ENCODE results near the gene RPL7L1. TPM values are rescaled to one million over a fixed set of nuclear protein-coding genes. Genes with fewer than 3 reads are reported as not detected.
"Not testable (repeated sequence)": the region's sequence is repeated elsewhere in the genome, so short reads cannot be mapped to it uniquely, and the experiment has no call there.

RPL7L1 gene
- total RNA-seq, 2 experiments from 2014 or later: 124 to 152 TPM

GRCh38 chr6:42870145-42870936 lies 9.1 kb upstream of the RPL7L1 start:
- no peak overlapping the region for H3K27ac Mint-ChIP-seq
- H3K27me3 Mint-ChIP-seq: no peaks in the 10 kb centered on the region
- no peak for ATAC-seq
- POLR2A ChIA-PET: no interaction called here
- no peaks in the 10 kb centered on the region for H3K9me3 Mint-ChIP-seq (ENCODE audit: low read depth)
- no peaks in the 10 kb centered on the region for H3K4me1 Mint-ChIP-seq
- no peak for DNase-seq
- intact Hi-C loops (cut with DNase I, micrococcal nuclease): no loop called here
- CTCF ChIA-PET: no interaction called here
- H3K4me3 Mint-ChIP-seq: no peak overlapping the region
- H3K36me3 Mint-ChIP-seq (ENCODE audit: low read depth): peaks cover 2% of the 10 kb centered on the region

- H3K9me3 Mint-ChIP-seq (ENCODE audit: low read depth): no peaks in the 10 kb centered on the region
- H3K4me3 Mint-ChIP-seq: no peak overlapping the region
- ATAC-seq (no peak), DNase-seq (no peak)
- no peaks in the 10 kb centered on the region for H3K27me3 Mint-ChIP-seq
- H3K4me1 Mint-ChIP-seq: no peaks in the 10 kb centered on the region
- H3K36me3 Mint-ChIP-seq (ENCODE audit: low read depth): peaks cover 2% of the 10 kb centered on the region
- intact Hi-C loops (cut with DNase I, micrococcal nuclease): no loop called here
- ChIA-PET POLR2A (no interaction called here), CTCF (no interaction called here)
- no peak overlapping the region for H3K27ac Mint-ChIP-seq
Observed at GRCh38 chr6:42871711-42872110, 7.7 kb upstream of the RPL7L1 start.

- no peaks in the 10 kb centered on the region for H3K4me1 Mint-ChIP-seq
- intact Hi-C loops (cut with DNase I, micrococcal nuclease): no loop called here
- ChIA-PET CTCF (interaction anchor here (0.7 to 2.6 kb wide), 3 partner anchors 181 to 227 kb away, joined by 3 to 8 read pairs (median 7); no protein-coding TSS in a partner anchor), POLR2A (no interaction called here)
- no peaks in the 10 kb centered on the region for H3K36me3 Mint-ChIP-seq (ENCODE audit: low read depth)
- DNase-seq: no peak
- H3K4me3 Mint-ChIP-seq: no peak overlapping the region
- H3K9me3 Mint-ChIP-seq (ENCODE audit: low read depth): no peaks in the 10 kb centered on the region
- H3K27ac Mint-ChIP-seq: no peak overlapping the region
- no peak for ATAC-seq
- no peaks in the 10 kb centered on the region for H3K27me3 Mint-ChIP-seq
Observed at GRCh38 chr6:42873313-42873712, 6.1 kb upstream of the RPL7L1 start.

- H3K27me3 Mint-ChIP-seq: no peaks in the 10 kb centered on the region
- H3K36me3 Mint-ChIP-seq (ENCODE audit: low read depth): peaks cover 17% of the 10 kb centered on the region
- POLR2A ChIA-PET: interaction anchor here (0.6 kb wide), 2 partner anchors 135 to 202 kb away, joined by 3 to 4 read pairs; no protein-coding TSS in a partner anchor
- intact Hi-C loops (cut with DNase I, micrococcal nuclease): loop anchor here (1.0 to 5.0 kb wide), 6 partner anchors 21 to 1090 kb away; partner anchors contain the start of genes MRPS10 (in 1 of the 2) and TOMM6 (in 1 of the 2)
- peaks cover 10% of the 10 kb centered on the region for H3K4me1 Mint-ChIP-seq
- no peak for DNase-seq
- no peak for ATAC-seq
- no peak overlapping the region for H3K27ac Mint-ChIP-seq
- CTCF ChIA-PET: interaction anchor here (0.6 to 5.3 kb wide), 5 partner anchors 9 to 300 kb away, joined by 3 to 42 read pairs (median 4); no protein-coding TSS in a partner anchor
- H3K4me3 Mint-ChIP-seq: peak overlapping the region; percentile 43
- no peaks in the 10 kb centered on the region for H3K9me3 Mint-ChIP-seq (ENCODE audit: low read depth)
Observed at GRCh38 chr6:42877695-42878094, 1.7 kb upstream of the RPL7L1 start.

GRCh38 chr6:42880240-42880817 lies 913 bp downstream of the RPL7L1 start:
- ChIA-PET CTCF (interaction anchor here (1.1 to 5.3 kb wide), 6 partner anchors 10 to 218 kb away, joined by 3 to 42 read pairs (median 5); a partner anchor contains a TSS), POLR2A (interaction anchor here (0.6 to 3.3 kb wide), 10 partner anchors 9 to 316 kb away, joined by 3 to 19 read pairs (median 4); partner anchors contain the start of genes CNPY3, KLC4, KLHDC3 and MEA1)
- Mint-ChIP-seq H3K36me3 (ENCODE audit: low read depth) (peaks cover 38% of the 10 kb centered on the region), H3K27ac (peak overlapping the region; percentile 100), H3K4me1 (peaks cover 23% of the 10 kb centered on the region), H3K4me3 (peak overlapping the region; percentile 99)
- not testable (repeated sequence) for ATAC-seq; H3K27me3 Mint-ChIP-seq; H3K9me3 Mint-ChIP-seq (ENCODE audit: low read depth); DNase-seq
- intact Hi-C loops (cut with DNase I, micrococcal nuclease): loop anchor here in 1 of 2 experiments (1.0 kb wide), 1 partner anchor 10 kb away; a partner anchor contains a TSS

- intact Hi-C loops (cut with DNase I, micrococcal nuclease): loop anchor here in 1 of 2 experiments (1.0 kb wide), 1 partner anchor 9 kb away; a partner anchor contains a TSS
- Mint-ChIP-seq H3K36me3 (ENCODE audit: low read depth) (peaks cover 43% of the 10 kb centered on the region), H3K4me1 (peaks cover 26% of the 10 kb centered on the region), H3K27ac (peak overlapping the region; percentile 100), H3K4me3 (peak overlapping the region; percentile 99)
- POLR2A ChIA-PET: interaction anchor here (0.6 to 3.3 kb wide), 5 partner anchors 8 to 155 kb away, joined by 3 to 16 read pairs (median 4); partner anchors contain the start of genes PPP2R5D and TBCC
- H3K27me3 Mint-ChIP-seq; ATAC-seq; DNase-seq; H3K9me3 Mint-ChIP-seq (ENCODE audit: low read depth): not testable (repeated sequence)
- CTCF ChIA-PET: interaction anchor here (1.1 to 1.8 kb wide), 2 partner anchors 9 to 155 kb away, joined by 5 read pairs; a partner anchor contains a TSS
Observed at GRCh38 chr6:42880871-42881270, 1.5 kb downstream of the RPL7L1 start.

GRCh38 chr6:42885702-42886101 lies 6.3 kb downstream of the RPL7L1 start:
- ChIA-PET CTCF (interaction anchor here (0.7 kb wide), 1 partner anchor 160 kb away, joined by 3 read pairs; no protein-coding TSS in a partner anchor), POLR2A (interaction anchor here (0.9 to 1.3 kb wide), 2 partner anchors 140 to 159 kb away, joined by 3 to 5 read pairs; partner anchors contain the start of gene TBCC)
- Mint-ChIP-seq H3K9me3 (ENCODE audit: low read depth) (no peaks in the 10 kb centered on the region), H3K27me3 (no peaks in the 10 kb centered on the region), H3K4me3 (no peak overlapping the region), H3K36me3 (ENCODE audit: low read depth) (peaks cover 63% of the 10 kb centered on the region), H3K4me1 (peaks cover 44% of the 10 kb centered on the region), H3K27ac (peak overlapping the region; percentile 56)
- intact Hi-C loops (cut with DNase I, micrococcal nuclease): no loop called here
- ATAC-seq (no peak), DNase-seq (no peak)

- DNase-seq; H3K9me3 Mint-ChIP-seq (ENCODE audit: low read depth); H3K27me3 Mint-ChIP-seq; H3K4me3 Mint-ChIP-seq; ATAC-seq; POLR2A ChIA-PET; CTCF ChIA-PET; intact Hi-C loops (cut with DNase I, micrococcal nuclease): not testable (repeated sequence)
- peaks cover 40% of the 10 kb centered on the region for H3K4me1 Mint-ChIP-seq
- H3K27ac Mint-ChIP-seq: peak overlapping the region; percentile 72
- H3K36me3 Mint-ChIP-seq (ENCODE audit: low read depth): peaks cover 52% of the 10 kb centered on the region
Observed at GRCh38 chr6:42888201-42888600, 8.8 kb downstream of the RPL7L1 start.

GRCh38 chr6:42889815-42890214 lies 10.4 kb downstream of the RPL7L1 start:
- Mint-ChIP-seq H3K4me1 (peaks cover 33% of the 10 kb centered on the region), H3K27ac (peak overlapping the region; percentile 98), H3K36me3 (ENCODE audit: low read depth) (peaks cover 36% of the 10 kb centered on the region), H3K27me3 (no peaks in the 10 kb centered on the region), H3K4me3 (peak overlapping the region; percentile 90), H3K9me3 (ENCODE audit: low read depth) (no peaks in the 10 kb centered on the region)
- POLR2A ChIA-PET: interaction anchor here (0.7 to 2.8 kb wide), 3 partner anchors 10 to 292 kb away, joined by 3 to 19 read pairs (median 4); partner anchors contain the start of genes CUL9 and RPL7L1
- DNase-seq (peak; percentile 41), ATAC-seq (peak; percentile 24)
- CTCF ChIA-PET: interaction anchor here (0.6 to 2.0 kb wide), 6 partner anchors 9 to 164 kb away, joined by 3 to 5 read pairs (median 4); partner anchors contain the start of genes PPP2R5D and TBCC
- intact Hi-C loops (cut with DNase I, micrococcal nuclease): loop anchor here (1.0 to 5.0 kb wide), 10 partner anchors 9 to 328 kb away; partner anchors contain the start of genes BICRAL (in 1 of the 2), CNPY3 (in 1 of the 2), KLC4 (in 1 of the 2) and MRPL2 (in 1 of the 2)

GRCh38 chr6:42890311-42891198 lies 11.1 kb downstream of the RPL7L1 start:
- peak; percentile 95 for DNase-seq
- peak; percentile 89 for ATAC-seq
- POLR2A ChIA-PET: interaction anchor here (0.6 to 2.8 kb wide), 5 partner anchors 11 to 291 kb away, joined by 3 to 19 read pairs (median 4); partner anchors contain the start of genes CNPY3, CUL9, RPL7L1 and TBCC
- intact Hi-C loops (cut with DNase I, micrococcal nuclease): loop anchor here (1.0 to 5.0 kb wide), 10 partner anchors 9 to 328 kb away; partner anchors contain the start of genes BICRAL (in 1 of the 2), CNPY3 (in 1 of the 2), KLC4 (in 1 of the 2) and MRPL2 (in 1 of the 2)
- Mint-ChIP-seq H3K9me3 (ENCODE audit: low read depth) (no peaks in the 10 kb centered on the region), H3K27me3 (no peaks in the 10 kb centered on the region), H3K4me3 (peak overlapping the region; percentile 90), H3K27ac (peak overlapping the region; percentile 98), H3K4me1 (peaks cover 31% of the 10 kb centered on the region), H3K36me3 (ENCODE audit: low read depth) (peaks cover 33% of the 10 kb centered on the region)
- CTCF ChIA-PET: interaction anchor here (0.6 to 2.1 kb wide), 8 partner anchors 9 to 229 kb away, joined by 3 to 10 read pairs (median 4); partner anchors contain the start of genes PPP2R5D and RPL7L1
